Measurements from ENCODE around the gene GABRR3. TPM values are rescaled to one million over a fixed set of nuclear protein-coding genes. Genes with fewer than 3 reads are reported as not detected.

Gene GABRR3
- total RNA-seq, 1 experiment from 2014 or later = not detected

DNA sequence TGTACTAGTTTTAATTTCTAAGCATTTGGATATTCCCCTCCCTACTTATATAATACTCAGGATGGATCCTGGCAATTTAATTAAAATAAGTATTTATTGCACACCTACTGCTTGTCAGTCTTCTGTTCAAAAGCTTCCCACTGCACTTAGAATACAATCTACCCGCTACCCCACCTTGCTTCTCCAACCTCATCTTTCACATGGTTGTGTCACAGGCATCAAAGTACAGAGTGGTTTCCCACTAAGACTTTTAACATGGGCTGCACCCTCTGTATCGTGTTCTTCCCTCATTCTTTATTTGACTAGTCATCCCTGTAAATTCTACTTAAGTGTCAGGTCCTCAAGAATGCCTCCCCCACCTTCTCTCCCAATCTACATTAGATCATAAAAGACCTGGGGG, 97.9 kb downstream of the GABRR3 start:
- H3K27me3 Mint-ChIP-seq (ENCODE audit: insufficient read depth, unreplicated experiment) = no peaks in the 10 kb centered on the region
- no peak for DNase-seq
- peaks cover 6% of the 10 kb centered on the region for H3K4me1 Mint-ChIP-seq (ENCODE audit: low read depth, unreplicated experiment)
- H3K36me3 Mint-ChIP-seq (ENCODE audit: insufficient read depth, unreplicated experiment) = no peaks in the 10 kb centered on the region
- intact Hi-C loops (cut with micrococcal nuclease; ENCODE audit: unreplicated experiment) = no loop called here
- CTCF ChIA-PET = no interaction called here
- H3K9me3 ChIP-seq = no peaks in the 10 kb centered on the region
- TF ChIP-seq, protein P1, sequence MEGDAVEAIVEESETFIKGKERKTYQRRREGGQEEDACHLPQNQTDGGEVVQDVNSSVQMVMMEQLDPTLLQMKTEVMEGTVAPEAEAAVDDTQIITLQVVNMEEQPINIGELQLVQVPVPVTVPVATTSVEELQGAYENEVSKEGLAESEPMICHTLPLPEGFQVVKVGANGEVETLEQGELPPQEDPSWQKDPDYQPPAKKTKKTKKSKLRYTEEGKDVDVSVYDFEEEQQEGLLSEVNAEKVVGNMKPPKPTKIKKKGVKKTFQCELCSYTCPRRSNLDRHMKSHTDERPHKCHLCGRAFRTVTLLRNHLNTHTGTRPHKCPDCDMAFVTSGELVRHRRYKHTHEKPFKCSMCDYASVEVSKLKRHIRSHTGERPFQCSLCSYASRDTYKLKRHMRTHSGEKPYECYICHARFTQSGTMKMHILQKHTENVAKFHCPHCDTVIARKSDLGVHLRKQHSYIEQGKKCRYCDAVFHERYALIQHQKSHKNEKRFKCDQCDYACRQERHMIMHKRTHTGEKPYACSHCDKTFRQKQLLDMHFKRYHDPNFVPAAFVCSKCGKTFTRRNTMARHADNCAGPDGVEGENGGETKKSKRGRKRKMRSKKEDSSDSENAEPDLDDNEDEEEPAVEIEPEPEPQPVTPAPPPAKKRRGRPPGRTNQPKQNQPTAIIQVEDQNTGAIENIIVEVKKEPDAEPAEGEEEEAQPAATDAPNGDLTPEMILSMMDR (IDR thresholded peaks at IDR 0.05; ENCODE audit: insufficient read depth in 1 of 2, low read depth in 1 of 2, low read length in 1 of 2, severe bottlenecking in 1 of 2, unreplicated experiment in 1 of 2) = no peak
- H3K36me3 ChIP-seq (ENCODE audit: control insufficient read depth, insufficient read depth, low read length) = no peaks in the 10 kb centered on the region
- H3K27ac Mint-ChIP-seq (ENCODE audit: unreplicated experiment) = no peak overlapping the region
- no TSS peak for BruUV-seq (replicated peaks)
- H3K4me3 Mint-ChIP-seq (ENCODE audit: unreplicated experiment) = no peak overlapping the region
- POLR2A ChIA-PET = no interaction called here
- no peak overlapping the region for H3K4me3 ChIP-seq (ENCODE audit: low read depth, low read length)
- H3K4me1 ChIP-seq = no peaks in the 10 kb centered on the region; the same call in 1 of the 2 replicates
- no peaks in the 10 kb centered on the region for H3K27me3 ChIP-seq (replicated peaks; ENCODE audit: control insufficient read depth, insufficient read depth, low read length)
- no peaks in the 10 kb centered on the region for H3K9me3 Mint-ChIP-seq (ENCODE audit: unreplicated experiment)

DNA sequence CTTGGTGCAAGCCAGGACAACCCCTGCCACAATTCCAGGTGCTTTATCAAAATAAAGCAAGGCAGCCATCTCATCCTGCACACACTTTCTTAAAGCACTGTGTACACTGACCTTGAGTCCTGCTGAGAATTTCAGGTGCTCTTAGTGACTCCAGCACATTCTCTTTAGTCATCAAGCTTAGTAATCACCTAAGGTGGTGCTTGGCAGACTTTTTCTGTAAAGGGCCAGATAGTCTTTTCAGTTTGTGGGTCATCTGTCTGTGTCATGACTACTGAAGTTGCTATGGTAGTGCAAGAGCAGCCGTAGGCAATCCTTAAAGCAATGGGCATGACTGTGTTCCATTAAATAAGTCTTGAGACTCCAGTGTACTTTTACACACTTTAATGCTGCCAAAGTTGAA, 99.3 kb downstream of the GABRR3 start:
- CTCF ChIA-PET = no interaction called here
- H3K4me1 ChIP-seq = no peaks in the 10 kb centered on the region
- intact Hi-C loops (cut with micrococcal nuclease; ENCODE audit: unreplicated experiment) = no loop called here
- no peaks in the 10 kb centered on the region for H3K9me3 Mint-ChIP-seq (ENCODE audit: unreplicated experiment)
- H3K27ac Mint-ChIP-seq (ENCODE audit: unreplicated experiment) = no peak overlapping the region
- no peak overlapping the region for H3K4me3 ChIP-seq (ENCODE audit: low read depth, low read length)
- no peak overlapping the region for H3K4me3 Mint-ChIP-seq (ENCODE audit: unreplicated experiment)
- no peaks in the 10 kb centered on the region for H3K36me3 ChIP-seq (ENCODE audit: control insufficient read depth, insufficient read depth, low read length)
- no peaks in the 10 kb centered on the region for H3K36me3 Mint-ChIP-seq (ENCODE audit: insufficient read depth, unreplicated experiment)
- POLR2A ChIA-PET = no interaction called here
- BruUV-seq (replicated peaks) = no TSS peak
- TF ChIP-seq, protein P1 (IDR thresholded peaks at IDR 0.05; ENCODE audit: insufficient read depth in 1 of 2, low read depth in 1 of 2, low read length in 1 of 2, severe bottlenecking in 1 of 2, unreplicated experiment in 1 of 2) = no peak
- no peaks in the 10 kb centered on the region for H3K27me3 Mint-ChIP-seq (ENCODE audit: insufficient read depth, unreplicated experiment)
- no peaks in the 10 kb centered on the region for H3K27me3 ChIP-seq (replicated peaks; ENCODE audit: control insufficient read depth, insufficient read depth, low read length)
- H3K9me3 ChIP-seq = no peaks in the 10 kb centered on the region
- DNase-seq = no peak
- peaks cover 6% of the 10 kb centered on the region for H3K4me1 Mint-ChIP-seq (ENCODE audit: low read depth, unreplicated experiment)

Other genes starting within 250 kb of the GABRR3 start
- 1.3 TPM in 2 replicates for gene CRYBG3, start 213.3 kb downstream of the GABRR3 start, total RNA-seq (2022)
- gene RIOX2, start 62.9 kb downstream of the GABRR3 start, total RNA-seq (2022) = 25.0 TPM in 2 replicates
- not detected in 2 replicates for gene OR5AC2, start 51.9 kb upstream of the GABRR3 start, total RNA-seq (2022)
- not detected in 2 replicates for gene OR5H1, start 95.4 kb upstream of the GABRR3 start, total RNA-seq (2022)
- gene OR5H14, start 112.2 kb upstream of the GABRR3 start, total RNA-seq (2022) = not detected in 2 replicates
- not detected in 2 replicates for gene OR5H15, start 131.4 kb upstream of the GABRR3 start, total RNA-seq (2022)
- gene OR5H6, start 228.9 kb upstream of the GABRR3 start, total RNA-seq (2022) = not detected in 2 replicates
- gene OR5H2, start 247.2 kb upstream of the GABRR3 start, total RNA-seq (2022) = not detected in 2 replicates

Data from Caco-2 (cell line).